Measurements from ENCODE around the gene SPATA12. TPM values are rescaled to one million over a fixed set of nuclear protein-coding genes. Genes with fewer than 3 reads are reported as not detected.

SPATA12 gene
- total RNA-seq, 1 experiment from 2014 or later = 0.47 TPM

GRCh38 chr3:57085211-57085610 lies 24.7 kb downstream of the SPATA12 start:
- no peak for DNase-seq
- no peak for ATAC-seq
- ChIA-PET POLR2A (ENCODE audit: unreplicated experiment) (no interaction called here), CTCF (no interaction called here)
- H3K9me3 ChIP-seq (ENCODE audit: low read length) = no peaks in the 10 kb centered on the region
- H3K9me2 ChIP-seq (replicated peaks; ENCODE audit: low read length) = no peaks in the 10 kb centered on the region
- H3K27me3 ChIP-seq (ENCODE audit: low read length) = no peaks in the 10 kb centered on the region
- BruUV-seq (replicated peaks) = no TSS peak
- no peaks in the 10 kb centered on the region for H3K4me1 ChIP-seq (ENCODE audit: insufficient read depth, low read length)
- H4K20me1 ChIP-seq (ENCODE audit: low read length) = no peaks in the 10 kb centered on the region
- intact Hi-C loops (cut with micrococcal nuclease) = no loop called here
- TF ChIP-seq EZH2 (IDR thresholded peaks at IDR 0.05; ENCODE audit: low read length, unreplicated experiment) = no peak
- TF ChIP-seq CTCF (conservative IDR thresholded peaks at IDR 0.05; ENCODE audit: low read depth, low read length) = no peak
- no peak for TF ChIP-seq EZH2phosphoT487 (IDR thresholded peaks at IDR 0.05; ENCODE audit: borderline replicate concordance, low read length)
- no peak overlapping the region for H3K4me2 ChIP-seq (ENCODE audit: low read length)
- H3F3A ChIP-seq (ENCODE audit: low read length, unreplicated experiment) = no peaks in the 10 kb centered on the region
- no peak overlapping the region for H3K4me3 ChIP-seq (ENCODE audit: low read length)
- no peak overlapping the region for H3K27ac ChIP-seq (ENCODE audit: low read length)
- no peak overlapping the region for H3K9ac ChIP-seq (ENCODE audit: low read length)
- no peaks in the 10 kb centered on the region for H3K79me2 ChIP-seq (ENCODE audit: low read length)
- H3K36me3 ChIP-seq (ENCODE audit: low read depth, low read length) = no peaks in the 10 kb centered on the region
- H2AFZ ChIP-seq (ENCODE audit: low read length) = no peak overlapping the region

DNA sequence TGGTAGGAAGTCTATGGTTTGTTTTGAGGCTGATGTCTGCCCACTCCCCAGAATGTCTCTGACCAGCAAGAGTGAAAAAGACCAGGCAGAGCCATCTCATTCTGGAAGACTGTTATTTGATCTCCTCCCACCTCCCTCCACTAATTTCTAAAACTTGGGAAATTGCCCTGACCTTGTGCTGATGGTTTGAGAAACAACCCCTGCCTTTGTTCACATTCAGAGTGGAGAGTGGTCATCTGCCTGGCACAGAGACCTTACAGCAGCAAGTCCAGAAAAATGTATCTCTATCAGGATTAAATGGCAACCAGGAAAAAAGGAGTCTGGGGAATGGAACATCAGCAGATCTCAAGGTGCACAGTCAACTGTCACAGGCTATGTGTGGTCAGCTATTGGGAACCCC lies 25.7 kb downstream of the SPATA12 start:
- ATAC-seq (no peak), DNase-seq (no peak)
- TF ChIP-seq EZH2 (IDR thresholded peaks at IDR 0.05; ENCODE audit: low read length, unreplicated experiment) (no peak), EZH2phosphoT487 (IDR thresholded peaks at IDR 0.05; ENCODE audit: borderline replicate concordance, low read length) (no peak), CTCF (conservative IDR thresholded peaks at IDR 0.05; ENCODE audit: low read depth, low read length) (no peak)
- no peak overlapping the region for H3K4me3 ChIP-seq (ENCODE audit: low read length)
- no peak overlapping the region for H3K9ac ChIP-seq (ENCODE audit: low read length)
- H2AFZ ChIP-seq (ENCODE audit: low read length) = no peak overlapping the region
- H3K9me3 ChIP-seq (ENCODE audit: low read length) = no peaks in the 10 kb centered on the region
- ChIA-PET CTCF (no interaction called here), POLR2A (ENCODE audit: unreplicated experiment) (no interaction called here)
- no TSS peak for BruUV-seq (replicated peaks)
- no peak overlapping the region for H3K4me2 ChIP-seq (ENCODE audit: low read length)
- H4K20me1 ChIP-seq (ENCODE audit: low read length) = no peaks in the 10 kb centered on the region
- H3K27ac ChIP-seq (ENCODE audit: low read length) = no peak overlapping the region
- intact Hi-C loops (cut with micrococcal nuclease) = no loop called here
- no peaks in the 10 kb centered on the region for H3K9me2 ChIP-seq (replicated peaks; ENCODE audit: low read length)
- no peaks in the 10 kb centered on the region for H3K79me2 ChIP-seq (ENCODE audit: low read length)
- H3K4me1 ChIP-seq (ENCODE audit: insufficient read depth, low read length) = no peaks in the 10 kb centered on the region
- H3F3A ChIP-seq (ENCODE audit: low read length, unreplicated experiment) = no peaks in the 10 kb centered on the region
- H3K36me3 ChIP-seq (ENCODE audit: low read depth, low read length) = no peaks in the 10 kb centered on the region
- H3K27me3 ChIP-seq (ENCODE audit: low read length) = no peaks in the 10 kb centered on the region

DNA sequence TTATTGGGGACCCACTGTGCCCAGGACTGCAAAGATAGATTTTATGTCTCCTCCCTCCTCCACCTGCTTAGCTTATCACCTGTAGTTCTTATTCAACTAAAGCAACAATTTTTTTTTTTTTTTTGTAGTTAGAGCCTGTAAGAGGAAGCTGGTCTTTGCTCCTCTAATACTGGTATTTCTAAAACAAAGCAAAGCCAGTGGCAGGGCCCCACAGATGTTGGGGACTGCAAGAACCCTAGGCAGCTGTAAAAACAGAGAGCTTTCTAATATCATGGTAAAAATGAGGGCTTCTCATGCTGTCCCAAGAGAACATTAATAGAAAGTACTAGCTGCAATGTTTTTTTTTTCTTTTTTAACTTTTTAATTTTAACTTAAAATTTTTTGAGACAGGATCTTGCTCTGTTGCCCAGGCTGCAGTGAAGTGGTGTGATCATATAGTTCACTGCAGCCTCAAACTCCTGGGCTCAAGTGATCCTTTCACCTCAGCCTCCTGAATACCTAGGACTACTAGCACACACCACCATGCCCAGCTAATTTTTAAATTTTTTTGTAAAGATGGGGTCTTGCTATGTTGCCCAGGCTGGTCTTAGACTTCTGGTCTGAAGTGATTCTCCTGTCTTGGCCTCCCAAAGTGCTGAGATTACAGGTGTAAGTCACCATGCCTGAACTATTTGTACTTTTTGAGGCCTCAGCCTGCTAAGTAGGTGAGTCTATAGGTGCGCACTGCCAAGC lies 27.1 kb downstream of the SPATA12 start:
- no peaks in the 10 kb centered on the region for H3K9me2 ChIP-seq (replicated peaks; ENCODE audit: low read length)
- no peak overlapping the region for H3K4me3 ChIP-seq (ENCODE audit: low read length)
- H2AFZ ChIP-seq (ENCODE audit: low read length) = no peak overlapping the region
- H3K9me3 ChIP-seq (ENCODE audit: low read length) = no peaks in the 10 kb centered on the region
- no peak for ATAC-seq
- no peaks in the 10 kb centered on the region for H3K79me2 ChIP-seq (ENCODE audit: low read length)
- CTCF ChIA-PET = no interaction called here
- no peaks in the 10 kb centered on the region for H3F3A ChIP-seq (ENCODE audit: low read length, unreplicated experiment)
- no peak overlapping the region for H3K4me2 ChIP-seq (ENCODE audit: low read length)
- no peaks in the 10 kb centered on the region for H3K36me3 ChIP-seq (ENCODE audit: low read depth, low read length)
- POLR2A ChIA-PET (ENCODE audit: unreplicated experiment) = no interaction called here
- TF ChIP-seq CTCF (conservative IDR thresholded peaks at IDR 0.05; ENCODE audit: low read depth, low read length) = no peak
- TF ChIP-seq EZH2 (IDR thresholded peaks at IDR 0.05; ENCODE audit: low read length, unreplicated experiment) = no peak
- no peak for TF ChIP-seq EZH2phosphoT487 (IDR thresholded peaks at IDR 0.05; ENCODE audit: borderline replicate concordance, low read length)
- no peak for DNase-seq
- no peaks in the 10 kb centered on the region for H3K27me3 ChIP-seq (ENCODE audit: low read length)
- intact Hi-C loops (cut with micrococcal nuclease) = no loop called here
- no peak overlapping the region for H3K27ac ChIP-seq (ENCODE audit: low read length)
- no peaks in the 10 kb centered on the region for H3K4me1 ChIP-seq (ENCODE audit: insufficient read depth, low read length)
- no peak overlapping the region for H3K9ac ChIP-seq (ENCODE audit: low read length)
- H4K20me1 ChIP-seq (ENCODE audit: low read length) = no peaks in the 10 kb centered on the region
- no TSS peak for BruUV-seq (replicated peaks)
